SIG-M5 (cell line): ENCODE data around the gene ADM5.
A peak's percentile ranks its signal among the peaks of the same experiment; 100 is the strongest.

ENCODE experiments used
- DNase-seq: peaks from one replicate; lab custom pipeline; 2025; lab: John Stamatoyannopoulos, UW

ADM5 gene, protein sequence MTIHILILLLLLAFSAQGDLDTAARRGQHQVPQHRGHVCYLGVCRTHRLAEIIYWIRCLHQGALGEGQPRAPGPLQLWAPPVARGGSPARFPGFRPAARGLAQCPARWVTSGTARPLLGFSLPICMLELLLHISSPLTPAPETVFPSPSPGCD

DNA sequence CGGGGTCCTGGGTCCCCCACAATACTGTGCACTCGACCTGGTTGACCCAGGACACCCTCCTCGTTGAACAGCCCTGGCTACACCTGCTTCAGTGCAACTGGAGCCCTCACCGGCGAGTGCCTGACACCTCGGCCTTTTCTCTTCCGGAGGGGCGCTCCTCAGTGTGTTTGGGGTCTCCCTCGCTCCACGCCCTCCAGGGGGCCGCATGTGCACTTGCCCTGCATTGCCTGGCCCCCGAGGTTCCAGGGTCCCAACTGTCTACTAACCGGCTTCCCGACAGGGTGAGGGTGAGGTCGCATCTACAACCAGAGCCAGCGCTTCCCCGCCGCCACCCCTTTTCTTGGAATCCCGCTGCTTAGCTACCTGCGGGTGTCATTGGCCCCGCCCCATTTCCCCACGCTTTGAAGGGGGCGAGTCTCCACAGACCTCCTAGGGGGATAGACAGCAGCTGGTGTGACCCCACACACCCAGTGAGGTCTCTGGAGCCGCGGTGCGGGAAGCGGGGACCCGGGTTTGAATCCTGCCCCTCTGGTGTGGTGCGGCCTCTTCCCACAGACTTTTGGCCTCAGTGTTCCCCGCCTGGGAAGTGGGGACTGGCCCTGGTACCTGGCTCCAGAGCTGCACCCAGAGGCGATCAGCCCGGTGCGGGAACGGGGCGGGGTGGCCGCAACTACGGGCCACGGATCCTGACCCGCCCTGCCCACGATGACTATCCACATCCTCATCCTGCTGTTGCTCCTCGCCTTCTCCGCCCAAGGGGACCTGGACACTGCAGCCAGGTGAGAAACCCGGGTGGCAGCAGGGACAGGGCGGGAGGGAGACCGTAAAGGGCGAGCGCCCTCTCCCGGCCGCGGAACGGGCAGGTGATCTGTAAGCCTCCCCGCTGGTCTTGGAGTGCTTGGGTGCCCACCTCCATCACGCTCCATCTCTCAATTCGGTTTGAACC, at the start of gene ADM5:
TSS of gene ADM5 (plus strand) at position 462 of the 946 bp plus-strand sequence. CDS start at position 706, 244 bp downstream.
- DNase-seq = no peak

DNA sequence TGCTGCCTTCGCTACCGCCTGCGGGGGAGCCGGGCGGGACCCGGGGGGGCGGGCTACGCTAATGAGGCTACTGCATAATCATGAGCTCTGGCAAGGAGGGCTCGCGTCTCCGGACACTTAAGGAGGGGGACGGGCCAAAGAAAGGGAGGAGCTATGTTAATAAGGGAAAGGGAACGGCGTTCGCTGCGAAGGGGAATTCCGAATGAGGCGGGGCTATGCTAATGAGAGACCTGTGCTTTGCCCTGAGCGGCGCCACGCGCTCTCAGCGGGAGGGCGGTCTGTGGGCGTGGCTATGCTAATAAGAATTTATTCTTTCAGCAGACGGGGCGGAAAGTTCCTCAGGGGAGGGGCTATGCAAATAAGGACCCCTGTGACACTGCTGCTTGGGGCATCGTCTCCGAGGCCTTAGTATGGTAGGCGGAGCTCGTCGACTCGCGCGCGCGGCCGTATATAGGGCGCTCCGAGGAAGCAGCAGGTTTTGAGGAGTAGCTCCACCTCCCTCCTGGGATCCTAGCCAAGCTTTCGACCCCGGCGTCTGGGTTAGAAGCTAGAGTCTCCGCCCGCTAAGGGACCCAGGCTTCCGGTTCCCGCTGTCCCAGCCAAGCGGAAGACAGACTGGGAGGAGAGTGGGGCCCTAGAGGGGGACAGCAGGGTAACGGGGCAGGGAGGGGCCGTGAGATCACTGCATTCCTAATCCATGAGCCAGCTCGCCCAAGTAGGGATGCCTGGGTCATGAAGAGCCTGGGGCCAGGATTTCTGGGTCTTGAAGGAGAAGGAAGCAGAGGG, 49.1 kb upstream of the ADM5 start, which contains the start of gene RRAS:
TSS of gene RRAS (minus strand) at position 31 of the 786 bp plus-strand sequence. CDS start 45 bp downstream, outside the sequence.
- peak; percentile 98 for DNase-seq

- DNase-seq = peak; percentile 85
Measured at GRCh38 chr19:49641688-49642491, 47.5 kb upstream of the ADM5 start, which contains the start of gene SCAF1. Gene SCAF1 (plus strand): TSS chr19:49642209. CDS start chr19:49645027, 2,818 bp downstream.

- DNase-seq = no peak
Measured at GRCh38 chr19:49642492-49643035, 46.8 kb upstream of the ADM5 start.

- DNase-seq = no peak
Measured at GRCh38 chr19:49643466-49643865, 45.9 kb upstream of the ADM5 start.

DNA sequence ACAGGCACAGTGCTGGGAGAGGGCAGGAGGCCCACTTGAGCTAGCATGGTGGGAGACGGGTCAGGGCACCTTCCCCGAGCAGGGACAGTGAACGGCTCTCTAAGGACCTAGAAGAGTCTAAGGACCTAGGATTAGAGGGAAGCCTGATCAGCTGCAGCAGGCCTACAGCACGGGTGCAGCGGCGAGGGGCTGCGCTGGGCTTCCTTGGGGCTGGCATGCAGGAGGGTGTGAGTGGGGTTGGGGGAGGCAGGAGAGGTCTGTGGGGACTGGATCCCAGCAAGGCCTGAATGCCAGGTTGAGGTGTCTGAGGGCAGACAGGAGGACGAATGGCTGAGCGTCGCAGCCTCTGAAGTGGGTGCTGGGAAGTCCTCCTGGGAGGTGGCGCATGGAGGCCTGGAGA, 43.8 kb upstream of the ADM5 start:
- no peak for DNase-seq

DNA sequence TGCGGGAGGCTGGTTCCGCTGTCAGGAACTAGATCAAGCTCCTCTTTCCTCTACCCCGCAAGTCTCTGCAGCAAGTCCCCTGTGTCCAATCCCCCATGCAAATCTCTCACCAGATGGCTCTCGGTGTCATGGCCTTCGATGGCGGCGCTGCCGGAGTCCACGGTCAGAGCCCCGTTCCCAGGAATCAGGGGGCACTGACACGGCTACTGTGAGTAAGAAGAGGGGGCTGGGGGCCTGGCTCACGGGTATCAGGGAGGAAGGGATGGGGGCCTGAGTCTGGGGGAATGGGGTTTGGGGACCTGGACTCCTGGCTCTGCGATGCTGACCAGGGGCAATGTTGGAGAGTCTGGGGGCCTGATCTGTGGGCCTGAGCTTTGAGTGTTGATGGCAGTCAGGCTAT, 43.4 kb upstream of the ADM5 start:
- DNase-seq = no peak

DNA sequence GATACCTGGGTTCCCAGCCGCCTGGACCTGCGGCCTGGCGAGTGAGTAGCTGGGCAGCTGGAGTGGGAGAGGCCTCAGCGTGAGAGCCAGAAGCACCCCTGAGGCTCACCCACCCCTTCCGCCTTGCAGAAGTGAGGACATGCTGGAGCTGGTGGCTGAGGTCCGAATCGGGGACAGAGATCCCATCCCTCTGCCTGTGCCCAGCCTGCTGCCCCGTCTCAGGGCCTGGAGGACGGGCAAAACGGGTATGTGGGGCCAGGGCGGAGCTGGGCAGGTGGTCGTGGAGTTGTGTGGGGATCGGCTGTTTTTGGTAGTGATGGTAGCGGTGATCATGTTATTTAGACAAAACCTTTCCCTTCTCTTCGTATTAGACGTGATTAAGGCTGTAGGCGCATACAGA, 42.8 kb upstream of the ADM5 start:
- DNase-seq = no peak

GRCh38 chr19:49651029-49651819, 38.2 kb upstream of the ADM5 start:
- no peak for DNase-seq

GRCh38 chr19:49651820-49652550, 37.4 kb upstream of the ADM5 start:
- no peak for DNase-seq

DNA sequence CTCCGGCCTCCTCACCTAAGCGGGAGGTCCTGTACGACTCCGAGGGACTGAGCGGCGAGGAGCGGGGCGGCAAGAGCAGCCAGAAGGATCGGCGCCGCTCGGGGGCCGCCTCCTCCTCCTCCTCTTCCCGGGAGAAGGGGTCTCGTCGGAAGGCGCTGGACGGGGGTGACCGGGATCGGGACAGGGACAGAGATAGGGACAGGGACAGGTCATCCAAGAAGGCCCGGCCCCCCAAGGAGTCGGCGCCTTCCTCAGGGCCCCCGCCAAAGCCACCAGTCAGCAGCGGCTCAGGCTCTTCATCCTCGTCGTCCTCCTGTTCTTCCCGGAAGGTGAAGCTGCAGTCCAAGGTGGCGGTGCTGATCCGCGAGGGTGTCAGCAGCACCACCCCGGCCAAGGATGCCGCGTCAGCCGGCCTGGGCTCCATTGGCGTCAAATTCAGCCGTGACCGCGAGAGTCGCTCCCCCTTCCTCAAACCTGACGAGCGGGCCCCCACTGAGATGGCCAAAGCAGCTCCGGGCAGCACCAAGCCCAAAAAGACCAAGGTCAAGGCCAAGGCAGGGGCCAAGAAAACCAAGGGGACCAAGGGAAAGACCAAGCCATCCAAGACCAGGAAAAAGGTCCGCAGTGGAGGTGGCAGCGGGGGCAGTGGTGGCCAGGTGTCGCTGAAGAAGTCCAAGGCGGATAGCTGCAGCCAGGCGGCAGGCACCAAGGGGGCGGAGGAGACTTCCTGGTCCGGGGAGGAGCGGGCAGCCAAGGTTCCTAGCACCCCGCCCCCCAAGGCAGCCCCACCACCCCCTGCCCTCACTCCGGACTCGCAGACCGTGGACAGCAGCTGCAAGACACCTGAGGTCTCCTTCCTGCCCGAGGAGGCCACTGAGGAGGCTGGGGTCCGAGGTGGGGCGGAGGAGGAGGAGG, 36.6 kb upstream of the ADM5 start:
- no peak for DNase-seq

GRCh38 chr19:49653466-49653806, 36.0 kb upstream of the ADM5 start:
- DNase-seq = no peak

- DNase-seq = no peak
Measured at GRCh38 chr19:49654581-49654980, 34.8 kb upstream of the ADM5 start.

- no peak for DNase-seq
Measured at GRCh38 chr19:49655570-49656455, 33.6 kb upstream of the ADM5 start.

GRCh38 chr19:49656456-49657109, 32.8 kb upstream of the ADM5 start:
- DNase-seq = no peak

- DNase-seq = no peak
Measured at GRCh38 chr19:49657493-49658138, 31.8 kb upstream of the ADM5 start.

- no peak for DNase-seq
Measured at GRCh38 chr19:49658139-49658517, 31.3 kb upstream of the ADM5 start.
